ENCODE measurements around the gene SPTLC2.

SPTLC2 gene

DNA sequence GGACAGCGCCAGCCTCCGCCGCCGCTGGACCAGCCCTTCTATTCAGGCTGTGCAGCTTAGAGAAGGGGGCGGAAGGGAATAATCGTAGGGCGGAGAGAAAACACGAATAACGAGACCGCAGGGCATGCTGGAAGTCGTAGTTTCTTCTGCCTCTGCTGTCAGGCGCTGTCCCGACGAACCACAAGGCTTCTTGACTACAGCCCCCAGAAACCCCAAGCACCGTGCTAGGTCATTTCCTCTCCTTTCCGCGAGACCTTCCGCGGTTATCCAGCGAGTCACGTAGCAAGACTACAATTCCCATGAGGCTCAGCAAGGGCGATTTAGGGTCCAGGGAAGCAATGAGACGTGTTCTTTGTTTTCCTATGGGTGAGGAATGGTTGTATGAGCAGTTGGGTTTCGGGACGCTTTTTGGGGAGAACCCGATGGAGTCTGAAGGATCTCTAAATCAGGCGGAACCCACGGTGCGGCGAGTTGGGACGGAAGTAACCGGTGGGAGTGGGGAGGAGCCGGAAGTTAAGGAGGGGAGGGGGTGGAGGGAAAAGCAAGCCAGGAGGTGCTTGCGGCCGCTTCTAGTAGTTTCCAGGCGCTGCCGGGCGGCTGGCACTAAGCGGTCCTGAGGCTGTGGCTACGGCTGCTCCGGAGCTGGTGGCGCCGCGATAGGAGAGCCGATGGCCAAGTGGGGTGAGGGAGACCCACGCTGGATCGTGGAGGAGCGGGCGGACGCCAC, 158.8 kb downstream of the SPTLC2 start, which contains the start of the genes AHSA1 and VIPAS39:
Gene AHSA1 (plus strand): TSS at position 572 of the 727 bp plus-strand sequence. CDS start 97 bp downstream, at position 669.
Gene VIPAS39 (minus strand): TSS at position 80 of the 727 bp plus-strand sequence. CDS start 3,499 bp downstream, outside the sequence.
- no peaks in the 10 kb centered on the region for H3K27me3 ChIP-seq (ENCODE audit: control insufficient read depth, insufficient read depth, low read length)
- peak within 1 kb of the TSS; percentile 96 for H3K9ac ChIP-seq (ENCODE audit: low read length)
- peaks cover 19% of the 10 kb centered on the region for H3K36me3 ChIP-seq (ENCODE audit: control insufficient read depth, insufficient read depth, low read length)
- H3K4me3 ChIP-seq (ENCODE audit: low read length), result peak within 1 kb of the TSS; percentile 100
- H3K27ac ChIP-seq (ENCODE audit: low read depth, low read length), result peak within 1 kb of the TSS; percentile 97
- peaks cover 12% of the 10 kb centered on the region for H3K4me1 ChIP-seq (ENCODE audit: control insufficient read depth, insufficient read depth, low read length)

DNA sequence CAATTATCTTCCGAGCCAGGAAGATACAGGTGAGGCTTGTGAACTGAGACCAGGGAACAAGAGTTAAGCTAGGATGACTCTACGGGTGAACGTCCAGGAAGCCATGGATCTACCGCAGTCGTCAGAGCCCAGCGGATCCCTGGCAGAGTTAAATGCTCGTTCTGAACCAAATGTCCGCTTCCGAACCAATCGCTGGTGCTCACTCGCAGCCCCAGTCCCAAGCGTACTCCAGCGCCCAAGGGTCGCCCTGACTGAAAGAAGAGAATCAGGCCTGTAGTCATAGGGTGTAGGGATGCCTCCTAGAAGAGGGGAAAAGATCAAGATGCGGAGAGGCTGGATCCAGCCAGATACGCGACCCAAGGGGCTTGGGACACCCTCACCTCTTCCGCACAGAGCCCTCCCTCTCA, 159.3 kb downstream of the SPTLC2 start:
- Histone ChIP-seq H3K4me1 (ENCODE audit: control insufficient read depth, insufficient read depth, low read length) (peaks cover 12% of the 10 kb centered on the region), H3K36me3 (ENCODE audit: control insufficient read depth, insufficient read depth, low read length) (peaks cover 14% of the 10 kb centered on the region), H3K4me3 (ENCODE audit: low read length) (peak overlapping the region; percentile 100), H3K9ac (ENCODE audit: low read length) (peak overlapping the region; percentile 96), H3K27me3 (ENCODE audit: control insufficient read depth, insufficient read depth, low read length) (no peaks in the 10 kb centered on the region), H3K27ac (ENCODE audit: low read depth, low read length) (peak overlapping the region; percentile 76)

Measured in rectal smooth muscle tissue (tissue), 1 donor.